Ishikawa (cell line): Measurements from ENCODE around the gene TNFRSF4.

Source experiments
- CEBPB ChIP-seq: IDR thresholded peaks from 2 replicates; pipeline ENCODE4 v1.6.1; 2012
- YY1 ChIP-seq: IDR thresholded peaks from 2 replicates; pipeline ENCODE4 v1.6.1; 2012; ENCODE audit warnings: low read depth
- TF ChIP-seq, protein P1 (sequence below): IDR thresholded peaks from 2 replicates; pipeline ENCODE4 v1.6.1; 2012; ENCODE audit warnings: low read depth, mild to moderate bottlenecking
- TF ChIP-seq, protein P2 (sequence below): IDR thresholded peaks from 2 replicates; pipeline ENCODE4 v1.6.1; 2012
- TF ChIP-seq, protein P3 (sequence below): IDR thresholded peaks from 2 replicates; pipeline ENCODE4 v1.6.1; 2012

DNA sequence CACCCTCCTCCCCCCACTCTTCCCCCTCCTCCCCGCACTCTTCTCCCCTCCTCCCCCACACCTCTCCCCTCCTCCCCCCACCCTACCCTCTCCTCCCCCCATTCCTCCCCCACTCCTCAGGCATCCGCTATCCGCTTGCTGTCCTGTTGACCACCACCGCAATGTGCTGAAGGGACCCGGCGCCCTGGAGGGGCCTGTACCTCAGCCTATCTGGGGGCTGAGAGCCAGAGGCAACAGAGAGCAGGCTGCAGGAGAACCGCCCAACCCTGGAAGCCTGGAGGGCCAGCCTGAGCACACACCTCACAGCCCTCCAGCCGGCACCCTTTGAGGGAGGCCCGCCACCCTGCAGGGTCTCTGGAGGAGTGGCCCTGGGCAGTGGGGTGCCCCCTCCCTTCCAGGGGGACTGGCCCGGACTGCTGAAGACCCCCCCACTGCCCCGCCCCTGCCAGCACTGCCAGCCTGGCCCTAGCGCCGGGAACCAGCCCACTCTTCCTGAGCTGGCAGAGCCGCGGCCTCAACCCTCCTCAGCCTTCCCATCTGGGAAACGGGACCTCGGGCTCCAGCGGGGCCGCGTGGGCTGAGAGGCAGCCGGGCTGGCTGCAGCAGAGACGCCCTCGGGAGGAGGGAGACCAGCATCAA lies 31.3 kb upstream of the TNFRSF4 start:
- TF ChIP-seq, protein P1, sequence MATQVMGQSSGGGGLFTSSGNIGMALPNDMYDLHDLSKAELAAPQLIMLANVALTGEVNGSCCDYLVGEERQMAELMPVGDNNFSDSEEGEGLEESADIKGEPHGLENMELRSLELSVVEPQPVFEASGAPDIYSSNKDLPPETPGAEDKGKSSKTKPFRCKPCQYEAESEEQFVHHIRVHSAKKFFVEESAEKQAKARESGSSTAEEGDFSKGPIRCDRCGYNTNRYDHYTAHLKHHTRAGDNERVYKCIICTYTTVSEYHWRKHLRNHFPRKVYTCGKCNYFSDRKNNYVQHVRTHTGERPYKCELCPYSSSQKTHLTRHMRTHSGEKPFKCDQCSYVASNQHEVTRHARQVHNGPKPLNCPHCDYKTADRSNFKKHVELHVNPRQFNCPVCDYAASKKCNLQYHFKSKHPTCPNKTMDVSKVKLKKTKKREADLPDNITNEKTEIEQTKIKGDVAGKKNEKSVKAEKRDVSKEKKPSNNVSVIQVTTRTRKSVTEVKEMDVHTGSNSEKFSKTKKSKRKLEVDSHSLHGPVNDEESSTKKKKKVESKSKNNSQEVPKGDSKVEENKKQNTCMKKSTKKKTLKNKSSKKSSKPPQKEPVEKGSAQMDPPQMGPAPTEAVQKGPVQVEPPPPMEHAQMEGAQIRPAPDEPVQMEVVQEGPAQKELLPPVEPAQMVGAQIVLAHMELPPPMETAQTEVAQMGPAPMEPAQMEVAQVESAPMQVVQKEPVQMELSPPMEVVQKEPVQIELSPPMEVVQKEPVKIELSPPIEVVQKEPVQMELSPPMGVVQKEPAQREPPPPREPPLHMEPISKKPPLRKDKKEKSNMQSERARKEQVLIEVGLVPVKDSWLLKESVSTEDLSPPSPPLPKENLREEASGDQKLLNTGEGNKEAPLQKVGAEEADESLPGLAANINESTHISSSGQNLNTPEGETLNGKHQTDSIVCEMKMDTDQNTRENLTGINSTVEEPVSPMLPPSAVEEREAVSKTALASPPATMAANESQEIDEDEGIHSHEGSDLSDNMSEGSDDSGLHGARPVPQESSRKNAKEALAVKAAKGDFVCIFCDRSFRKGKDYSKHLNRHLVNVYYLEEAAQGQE = no peak
- TF ChIP-seq CEBPB (no peak), YY1 (no peak)
- TF ChIP-seq, protein P2, sequence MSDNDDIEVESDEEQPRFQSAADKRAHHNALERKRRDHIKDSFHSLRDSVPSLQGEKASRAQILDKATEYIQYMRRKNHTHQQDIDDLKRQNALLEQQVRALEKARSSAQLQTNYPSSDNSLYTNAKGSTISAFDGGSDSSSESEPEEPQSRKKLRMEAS = no peak
- TF ChIP-seq, protein P3, sequence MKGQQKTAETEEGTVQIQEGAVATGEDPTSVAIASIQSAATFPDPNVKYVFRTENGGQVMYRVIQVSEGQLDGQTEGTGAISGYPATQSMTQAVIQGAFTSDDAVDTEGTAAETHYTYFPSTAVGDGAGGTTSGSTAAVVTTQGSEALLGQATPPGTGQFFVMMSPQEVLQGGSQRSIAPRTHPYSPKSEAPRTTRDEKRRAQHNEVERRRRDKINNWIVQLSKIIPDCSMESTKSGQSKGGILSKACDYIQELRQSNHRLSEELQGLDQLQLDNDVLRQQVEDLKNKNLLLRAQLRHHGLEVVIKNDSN = no peak
